Ureter (tissue), 1 donor: ENCODE data around the gene DSEL. TPM values are rescaled to one million over a fixed set of nuclear protein-coding genes. Genes with fewer than 3 reads are reported as not detected.

ENCODE experiments used
- DNase-seq: peaks from one replicate; pipeline ENCODE4 v3.0.0-alpha.2; 2020; ENCODE audit warnings: low spot score
- total RNA-seq: library from RNA; stranded (reverse); gene quantifications from one replicate; pipeline ENCODE4 v1.2.4, GENCODE V29; 2023
- donor health status: DM: yes; HTN: yes; CAD: no.

DSEL gene
- total RNA-seq = 6.3 TPM

DNA sequence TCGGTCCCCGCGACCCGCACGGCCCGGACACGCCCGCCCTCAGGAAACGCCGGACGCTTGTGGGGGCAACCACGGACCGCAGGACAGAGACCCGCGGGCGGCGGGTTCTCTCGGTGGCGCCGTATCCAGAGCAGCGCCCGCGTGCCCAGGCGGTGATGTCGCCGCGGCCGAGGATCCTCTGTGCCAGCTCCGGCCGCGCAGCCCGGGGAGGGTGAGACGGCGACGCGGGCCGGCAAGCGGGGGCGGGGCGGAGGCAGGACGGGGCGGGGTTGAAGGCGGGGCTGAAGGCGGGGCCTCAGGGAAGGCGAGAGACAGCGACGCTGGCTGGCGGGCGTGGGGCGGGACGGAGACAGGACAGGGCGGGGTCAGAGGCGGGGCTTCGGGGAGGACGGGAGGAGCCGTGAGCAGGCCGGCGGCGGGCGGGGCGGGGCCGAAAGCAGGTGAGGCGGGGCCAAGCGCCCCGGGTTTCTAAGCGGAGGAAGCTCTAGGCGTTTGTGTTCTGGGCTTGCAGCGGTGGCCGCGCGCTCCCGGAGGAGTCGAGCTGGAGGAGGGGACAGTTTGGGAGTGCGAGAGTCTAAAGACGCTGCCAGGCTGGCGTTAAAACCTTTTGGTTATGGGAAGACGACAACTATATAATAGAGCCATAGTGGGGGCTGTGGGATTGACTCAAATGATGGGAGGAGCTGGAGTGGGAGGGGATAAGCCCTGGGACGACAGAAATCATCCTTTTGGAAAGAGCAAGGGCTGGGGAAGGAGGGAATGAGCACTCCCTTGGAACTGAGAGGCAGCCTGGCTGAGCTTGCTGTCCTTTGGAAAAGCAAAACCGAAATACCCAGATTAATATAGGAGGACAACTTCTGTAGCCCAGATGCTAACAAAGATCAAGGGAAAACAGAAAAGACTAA lies at the start of gene DSEL:
Gene DSEL (minus strand): TSS at position 182 of the 905 bp plus-strand sequence. CDS start 2,112 bp downstream, outside the sequence.
- DNase-seq = peak; percentile 99

DNA sequence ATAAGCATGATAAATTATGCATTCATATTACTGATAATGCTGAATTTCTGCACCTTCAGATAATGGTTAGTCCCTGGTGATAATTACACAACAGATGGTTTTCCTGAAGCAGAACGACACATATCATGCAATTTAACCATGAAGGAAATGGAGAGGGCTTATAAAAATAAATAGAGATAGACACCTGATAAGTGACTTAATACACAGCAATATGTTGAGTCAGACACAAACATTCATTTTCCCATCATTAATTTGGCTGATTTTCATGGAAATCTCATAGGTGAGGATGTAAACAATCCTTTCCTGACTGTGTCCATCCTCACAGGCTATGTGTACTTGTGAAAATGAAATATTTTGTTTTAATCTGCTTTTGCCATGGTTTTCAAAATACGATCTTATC lies 36.9 kb upstream of the DSEL start:
- no peak for DNase-seq

DNA sequence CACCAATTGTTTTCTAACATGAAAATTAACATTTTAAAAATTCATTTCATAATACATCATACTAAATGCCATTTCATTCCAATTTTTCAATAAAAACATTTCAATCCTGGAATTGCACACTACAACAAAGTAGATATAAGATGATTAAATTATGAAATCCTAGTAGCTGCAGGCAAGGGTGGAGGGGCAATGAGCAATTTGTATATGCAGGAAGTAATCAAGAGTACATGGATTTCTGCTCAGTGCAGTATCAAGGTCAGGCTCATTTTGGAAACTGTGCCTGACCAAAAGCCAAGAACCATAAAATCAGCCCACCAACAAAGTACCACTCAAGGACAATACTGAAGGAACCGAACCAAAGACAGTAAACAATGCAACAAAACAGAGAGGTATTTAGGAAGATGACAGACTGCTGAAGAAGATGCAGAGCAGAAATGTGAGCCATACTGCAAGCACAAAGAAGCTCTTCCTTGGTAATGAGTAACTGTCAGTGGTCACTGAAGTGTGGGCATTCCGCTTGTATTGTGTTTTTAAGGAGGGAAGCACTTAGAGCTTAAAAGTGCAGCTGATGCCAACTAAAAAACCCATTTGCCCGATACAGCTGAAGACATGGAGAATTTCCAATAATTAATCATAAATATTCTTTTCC lies 34.5 kb upstream of the DSEL start:
- DNase-seq = no peak

DNA sequence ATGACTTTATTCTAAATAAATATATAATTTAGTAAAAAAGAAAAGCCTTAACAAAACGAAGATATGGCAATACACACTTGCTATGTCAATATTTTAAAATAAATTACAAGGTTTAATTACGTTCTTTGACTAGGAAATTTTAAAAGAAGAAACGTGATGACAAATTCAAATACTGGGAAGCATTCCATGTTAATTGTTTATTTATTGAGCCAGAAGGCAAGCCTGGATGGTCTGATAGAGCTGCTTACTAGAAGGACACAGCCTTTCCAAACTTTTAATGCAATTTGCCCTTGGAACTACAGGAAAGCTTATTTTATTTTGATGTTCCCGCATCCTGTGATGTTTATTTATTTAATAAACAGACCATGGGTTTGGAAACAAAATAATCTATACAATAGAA lies 33.4 kb upstream of the DSEL start:
- DNase-seq = no peak

DNA sequence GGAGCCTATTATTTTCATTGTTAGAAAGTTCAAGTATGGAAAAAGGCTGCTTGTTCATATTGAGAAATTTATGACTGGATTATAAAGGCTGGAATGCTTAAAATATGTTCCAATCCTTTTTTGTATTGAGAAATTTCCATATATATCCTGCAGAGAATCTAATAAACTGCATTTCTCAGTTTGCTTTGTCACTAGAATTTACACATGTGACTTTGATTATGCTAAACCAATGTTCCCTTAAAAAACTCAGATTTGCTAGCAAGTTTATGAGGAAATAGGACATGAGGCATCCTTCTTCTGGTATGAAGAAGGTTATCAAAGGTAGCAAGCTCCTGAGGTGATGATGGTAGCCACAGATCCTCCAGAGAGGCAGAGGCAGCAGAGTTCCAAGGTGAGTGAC lies 29.2 kb upstream of the DSEL start:
- no peak for DNase-seq

DNA sequence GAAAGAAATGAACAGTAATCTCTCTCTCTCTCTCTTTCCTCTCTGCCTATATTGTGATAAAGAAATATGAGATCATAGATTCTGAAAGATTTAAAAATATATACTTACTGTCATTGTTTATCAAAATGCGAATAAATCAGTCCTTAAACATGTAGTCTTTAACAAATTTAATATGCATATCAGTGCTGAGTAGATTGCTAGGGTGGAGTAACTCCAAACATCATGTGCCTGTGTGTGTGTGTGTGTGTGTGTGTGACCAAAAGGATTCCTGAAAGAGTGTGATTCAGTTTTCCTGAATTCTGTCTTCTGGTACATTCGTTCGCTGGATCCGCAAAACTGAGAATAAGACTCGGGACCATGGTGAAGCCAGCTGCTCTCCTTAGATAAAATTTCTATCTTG lies 24.0 kb upstream of the DSEL start:
- no peak for DNase-seq

DNA sequence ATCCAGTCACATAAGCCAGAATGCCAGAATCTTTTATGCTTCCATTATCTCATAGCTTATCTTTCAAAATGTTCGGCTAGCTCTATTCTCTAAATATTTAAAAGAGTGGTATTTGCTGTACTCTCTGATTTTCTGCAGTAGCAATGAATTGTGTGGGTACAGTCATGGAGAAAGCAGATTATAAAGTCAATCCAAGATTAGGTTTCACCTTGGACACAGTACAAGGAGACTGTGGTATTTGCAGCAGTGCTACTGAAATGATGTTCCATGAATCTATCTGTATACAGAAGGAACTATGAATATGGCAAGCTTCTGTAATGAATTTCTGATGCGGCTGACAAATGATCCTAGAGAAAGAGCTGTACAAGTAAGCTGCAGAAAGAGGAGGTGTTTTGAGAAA lies 15.4 kb upstream of the DSEL start:
- no peak for DNase-seq

DNA sequence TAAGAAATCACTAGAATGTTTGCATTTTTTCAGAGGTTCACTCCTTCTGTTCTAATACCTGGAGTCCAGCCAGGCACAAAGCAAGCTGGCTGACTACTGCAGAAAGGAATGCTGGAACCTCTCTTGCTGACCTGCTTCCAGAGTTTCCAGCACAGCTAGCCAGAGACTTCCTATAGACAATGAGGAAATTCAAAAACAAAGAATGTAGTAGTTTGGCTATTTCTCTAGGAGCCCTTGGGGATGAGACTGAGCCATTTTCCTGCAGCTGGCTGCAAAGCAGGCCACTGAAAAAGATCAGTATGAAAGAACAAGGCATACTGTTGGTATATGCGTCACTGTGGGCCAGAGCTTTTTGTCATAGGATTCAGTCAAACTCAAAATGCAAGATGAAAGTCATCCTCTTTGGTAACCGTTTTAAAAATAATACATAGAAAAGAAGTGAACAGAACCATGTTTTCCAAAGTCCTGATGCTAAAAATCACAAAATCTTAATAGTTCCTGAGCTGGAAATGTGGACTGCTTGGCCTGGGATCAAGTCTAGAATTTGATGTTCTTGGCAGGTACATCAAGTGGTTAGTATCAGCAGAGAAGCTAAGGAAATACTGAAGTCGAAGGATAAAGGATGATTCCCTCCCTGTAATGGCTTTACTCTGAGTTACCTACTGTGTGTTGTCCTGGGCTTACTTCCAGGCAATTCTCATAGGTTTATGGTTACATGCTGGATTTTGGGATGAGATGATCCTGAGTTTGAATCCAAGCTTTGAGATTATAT lies 9.0 kb upstream of the DSEL start:
- peak; percentile 67 for DNase-seq

DNA sequence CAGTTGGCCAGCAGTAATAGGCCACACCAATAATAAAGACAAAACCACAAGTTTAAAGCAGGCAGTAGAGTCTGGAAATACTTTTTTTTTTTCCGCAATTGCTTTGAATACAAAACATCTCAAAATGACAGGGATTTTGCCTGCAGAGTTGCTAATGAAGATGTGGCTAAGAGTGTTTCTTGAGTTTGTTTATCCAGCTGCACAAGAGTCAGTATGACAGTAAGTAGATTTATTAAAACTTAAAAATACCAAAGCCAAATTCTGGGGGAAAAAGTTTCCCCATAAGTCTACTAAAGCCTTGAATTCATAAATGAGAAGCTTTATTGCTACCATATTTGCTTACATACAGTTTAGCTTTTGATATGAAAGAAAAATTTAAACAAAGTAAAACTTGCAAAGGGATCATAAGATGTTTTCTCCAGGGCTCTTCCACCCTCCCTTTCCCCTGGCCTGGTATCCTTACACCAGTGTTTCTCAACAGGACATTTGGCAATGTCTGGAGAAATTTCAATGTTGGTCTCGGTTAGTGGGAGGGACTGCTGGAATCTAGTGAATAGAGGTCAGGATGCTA lies 3.9 kb upstream of the DSEL start:
- peak; percentile 44 for DNase-seq

DNA sequence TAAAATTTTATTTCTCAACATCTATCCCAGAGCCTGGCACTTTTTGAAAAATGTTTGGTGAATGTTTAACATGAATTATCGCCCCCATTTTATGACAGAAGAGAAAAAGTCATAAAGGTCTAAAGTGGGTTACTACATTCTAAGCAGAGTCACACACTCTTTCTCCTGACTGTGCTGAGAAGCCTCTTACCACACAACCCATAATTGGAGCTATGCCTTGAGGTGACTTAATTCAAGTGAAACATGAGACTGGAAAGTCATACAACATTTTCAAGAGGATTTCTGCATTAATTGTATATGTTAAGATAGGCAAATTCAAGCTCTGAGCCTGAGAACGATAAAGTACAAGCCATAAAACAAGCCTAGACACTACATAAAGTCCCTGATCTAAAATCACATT lies 3.1 kb upstream of the DSEL start:
- no peak for DNase-seq

DNA sequence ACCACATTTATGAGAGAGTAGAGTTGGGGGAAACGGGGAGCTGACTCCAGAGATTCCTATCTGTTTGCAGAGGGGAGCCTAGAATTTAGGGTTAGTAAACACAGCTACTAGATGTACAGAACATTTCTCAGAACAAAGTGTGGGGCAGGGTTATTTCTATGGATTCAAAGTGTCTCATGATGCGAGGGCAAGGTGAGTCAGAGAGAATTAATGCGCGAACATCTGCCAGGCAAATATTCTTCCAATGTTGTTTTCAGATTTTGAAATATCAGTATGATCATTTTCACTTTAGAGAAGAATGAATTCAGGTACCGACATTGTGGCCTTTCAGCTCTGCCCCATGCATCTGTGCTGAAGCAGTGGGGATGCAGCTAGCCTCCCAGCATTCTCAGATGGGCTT lies 2.0 kb upstream of the DSEL start:
- no peak for DNase-seq

DNA sequence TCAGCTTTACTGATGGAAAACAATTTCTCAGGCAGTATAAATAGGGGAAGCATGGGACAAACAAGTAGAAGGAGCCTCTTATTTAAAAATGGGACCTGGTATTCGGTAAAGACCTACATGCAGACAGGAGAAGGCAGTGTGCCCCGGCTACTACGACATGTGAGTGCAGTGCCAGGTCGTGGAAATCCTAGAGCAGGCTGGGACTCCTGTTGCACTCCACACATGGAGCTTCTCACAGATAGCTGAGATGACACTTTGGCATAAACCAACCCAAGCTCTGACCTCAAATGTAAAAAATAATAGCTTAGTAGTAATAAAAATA lies 885 bp upstream of the DSEL start:
- DNase-seq = no peak

DNA sequence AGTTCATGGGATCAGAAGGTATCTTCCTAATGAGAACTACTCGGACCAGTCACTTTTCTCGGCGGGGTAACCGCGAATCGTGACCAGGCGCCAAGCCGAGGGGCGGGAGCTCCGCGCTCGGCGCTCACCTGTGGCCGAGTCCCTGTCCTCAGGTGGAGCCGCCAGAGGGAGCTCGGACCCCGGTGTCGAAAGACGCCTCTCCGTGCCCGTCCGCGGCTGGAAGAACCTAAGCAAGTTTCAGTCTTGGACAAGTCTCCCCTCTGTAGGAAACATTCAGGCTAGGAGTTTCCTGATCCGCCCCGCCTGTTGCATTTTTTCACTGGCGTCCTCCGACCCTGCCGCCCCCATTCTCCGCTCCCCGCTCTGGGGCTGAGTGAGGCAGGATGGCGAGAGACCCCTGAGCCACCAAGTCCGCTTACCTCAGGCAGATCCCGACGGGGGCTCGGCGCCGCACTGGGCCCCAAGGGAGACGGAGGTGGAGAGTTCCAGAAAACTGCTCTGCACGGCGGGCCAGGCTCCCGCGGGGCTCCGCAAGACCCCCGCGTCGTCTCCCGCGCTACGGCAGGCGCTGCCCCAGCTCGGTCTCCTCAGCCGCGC lies 480 bp downstream of the DSEL start:
- peak; percentile 91 for DNase-seq

DNA sequence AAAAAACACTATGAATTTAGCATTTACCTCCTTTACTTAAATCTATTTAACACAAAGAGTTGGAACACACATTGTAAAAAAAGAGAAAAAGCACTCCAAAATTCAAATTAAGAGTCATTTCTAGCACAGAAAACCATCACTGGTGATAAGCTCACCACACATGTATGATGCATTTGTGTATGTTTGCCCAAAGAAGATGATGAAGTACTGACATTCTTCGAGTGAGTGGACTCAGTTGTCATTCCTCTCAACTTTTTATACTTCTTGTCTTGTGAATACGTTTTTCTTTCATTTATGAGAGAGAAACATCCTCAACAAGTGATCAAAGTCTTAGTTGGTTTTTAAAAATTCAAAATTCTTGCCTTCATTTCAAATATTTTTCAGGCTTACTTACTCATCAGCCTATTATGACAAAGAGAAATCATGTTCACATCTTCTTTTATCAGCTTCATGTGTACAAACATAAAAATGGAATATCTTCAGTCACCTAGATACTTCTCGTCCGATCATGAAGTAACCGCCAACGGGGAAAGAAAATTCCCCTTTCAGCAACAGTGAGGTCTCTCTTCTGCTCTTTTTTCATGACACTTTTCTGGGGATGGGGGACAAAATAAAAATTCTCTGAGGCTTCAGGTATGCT lies 1.5 kb downstream of the DSEL start:
- DNase-seq = no peak

DNA sequence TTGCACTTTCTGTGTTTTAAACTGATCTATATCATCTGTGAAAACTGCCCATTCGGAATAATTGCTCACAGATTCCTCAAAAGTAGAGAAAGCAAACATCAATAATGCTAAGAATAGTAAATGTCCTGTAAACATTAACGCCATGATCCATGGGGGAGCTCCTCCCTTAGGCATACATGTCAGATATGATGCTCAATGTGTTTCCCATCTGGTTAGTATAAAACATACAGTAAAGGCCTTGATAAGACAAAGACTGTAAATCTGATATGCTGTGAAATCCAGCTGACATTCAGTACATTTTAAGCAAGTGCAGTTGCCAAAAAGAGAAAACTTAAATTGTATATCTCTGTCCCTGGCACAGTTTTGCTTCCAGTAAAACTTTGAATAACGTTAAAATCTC lies 2.1 kb downstream of the DSEL start:
- DNase-seq = no peak

DNA sequence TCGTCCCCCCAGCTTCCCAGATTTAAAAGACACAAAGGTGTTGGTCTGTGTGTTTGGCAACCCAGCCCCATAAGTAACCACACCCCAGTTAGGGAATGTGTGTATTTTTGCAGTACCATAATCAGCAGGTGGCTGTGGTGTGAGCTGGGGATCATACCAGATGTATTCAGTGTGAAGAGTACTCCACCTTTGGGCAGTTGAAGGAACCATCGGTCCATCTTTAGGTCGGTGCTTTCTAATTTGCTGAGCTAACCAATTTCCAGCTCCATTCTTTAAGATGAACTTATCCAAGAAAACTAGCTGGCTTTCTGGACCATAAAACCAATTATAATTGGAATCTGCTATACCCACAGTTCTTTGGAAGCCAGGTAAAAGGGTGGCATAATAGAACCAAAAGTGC lies 3.2 kb downstream of the DSEL start:
- DNase-seq = no peak

DNA sequence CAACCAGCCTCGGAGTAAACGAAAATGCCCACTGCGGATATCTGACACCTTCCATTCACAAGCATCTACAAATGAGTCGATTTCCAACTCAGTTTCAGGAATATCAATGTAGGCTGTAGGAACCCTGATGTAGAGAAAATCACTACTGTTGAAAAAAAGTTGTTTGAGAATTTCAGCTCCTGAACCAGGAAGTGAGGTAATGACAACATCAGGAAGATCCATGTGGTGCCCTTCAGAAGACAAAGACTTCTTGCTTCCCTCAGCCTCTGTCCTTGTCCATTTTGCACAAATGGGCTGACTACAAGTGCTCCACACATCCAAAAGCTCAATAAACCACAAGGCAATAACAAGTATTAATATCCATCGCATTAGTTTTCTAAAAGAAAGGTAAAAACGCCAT lies 4.7 kb downstream of the DSEL start:
- no peak for DNase-seq

DNA sequence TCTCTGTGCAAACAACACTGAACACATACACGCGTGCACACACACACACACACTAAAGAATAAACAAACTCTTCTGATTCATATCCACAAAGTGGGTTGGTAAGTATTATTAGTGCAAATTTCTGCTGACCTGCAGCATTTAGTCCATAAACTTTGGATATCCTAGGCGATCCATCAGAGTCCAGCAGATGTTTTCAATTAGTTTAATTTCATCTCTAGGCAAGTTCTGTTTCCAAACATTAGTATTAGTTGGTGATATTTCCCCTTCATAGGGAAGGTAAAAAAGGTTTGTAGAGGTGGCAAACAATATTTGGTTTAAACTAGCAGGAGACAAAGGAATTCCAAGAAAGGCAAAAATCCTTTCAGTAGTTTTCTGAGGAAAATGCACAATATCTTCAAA lies 5.7 kb downstream of the DSEL start:
- no peak for DNase-seq

DNA sequence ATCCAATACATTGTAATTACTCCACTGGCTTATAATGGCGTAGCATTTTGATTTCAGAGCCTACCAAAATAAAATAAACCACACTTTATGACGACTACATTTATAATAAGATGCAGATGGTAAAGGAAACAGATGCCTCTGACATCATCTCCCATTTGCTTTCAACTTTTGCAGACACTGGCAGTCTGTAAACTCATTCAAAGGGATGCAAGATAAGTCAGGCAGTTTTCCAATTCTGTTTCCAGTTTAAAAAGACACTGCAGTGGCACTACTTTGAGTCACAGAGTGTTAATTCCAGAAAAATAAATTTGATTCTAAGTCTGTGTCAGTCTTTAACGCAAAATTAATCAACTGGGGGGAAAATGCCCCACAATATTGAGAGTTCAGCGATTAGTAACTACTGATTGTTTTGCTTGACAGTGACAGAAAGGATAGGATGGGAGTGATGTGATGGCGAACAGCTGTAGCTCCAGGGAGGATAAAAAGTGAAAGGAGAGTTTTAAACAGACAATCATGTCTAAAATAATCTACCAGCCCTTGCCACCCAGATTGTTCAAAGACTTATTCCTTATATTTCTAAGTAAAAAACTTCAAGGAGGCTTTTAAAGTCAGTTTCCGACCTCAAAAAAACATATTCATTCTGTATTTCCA lies 6.7 kb downstream of the DSEL start:
- DNase-seq = no peak

DNA sequence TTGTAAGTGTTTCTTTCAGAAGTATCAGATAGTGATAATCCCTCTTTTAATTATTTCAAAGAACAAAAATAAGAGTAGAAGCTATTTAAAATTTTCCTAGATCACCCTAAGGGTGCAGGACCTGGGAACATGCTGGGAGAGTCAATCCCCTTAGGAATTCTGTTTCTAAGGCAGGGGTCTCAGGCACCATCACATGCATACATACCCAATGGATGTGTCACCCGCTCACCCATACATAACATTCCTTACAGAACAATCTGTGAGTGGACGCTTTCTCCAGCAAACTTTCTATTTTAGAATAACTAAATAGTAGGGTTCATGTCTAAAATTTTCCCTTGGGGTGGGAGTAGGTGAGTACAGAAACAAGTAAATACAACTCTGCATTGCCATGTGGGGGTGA lies 8.4 kb downstream of the DSEL start:
- no peak for DNase-seq

DNA sequence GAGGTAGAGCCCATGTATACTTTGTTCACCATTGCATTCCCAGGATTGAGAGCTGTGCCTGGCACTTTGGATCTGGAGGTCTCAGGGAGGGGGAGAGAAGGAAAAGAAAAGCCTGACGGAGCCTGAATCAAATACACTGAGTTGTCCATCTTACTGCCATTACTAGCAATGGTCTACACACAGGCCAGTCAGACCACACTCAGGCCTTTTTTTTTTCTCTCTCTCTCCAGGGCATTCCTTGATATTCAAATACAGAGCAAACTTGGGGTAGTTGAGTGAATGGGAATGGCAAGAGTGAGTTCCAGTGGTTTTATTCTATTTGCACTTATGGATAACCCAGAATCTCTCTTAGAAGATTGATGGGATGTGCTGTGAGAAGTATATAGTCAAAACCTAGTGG lies 11.8 kb downstream of the DSEL start:
- DNase-seq = no peak
